ENCODE data around the gene CASK.

The CASK gene

GRCh38 chrX:41912923-41913322 lies 10.4 kb downstream of the CASK start:
- no peak for ATAC-seq
- TF ChIP-seq PPARA (CRISPR knock-in tag; IDR thresholded peaks at IDR 0.05; ENCODE audit: borderline replicate concordance) (no peak), ZFP30 (CRISPR knock-in tag; IDR thresholded peaks at IDR 0.05) (no peak), OSR1 (CRISPR knock-in tag; IDR thresholded peaks at IDR 0.05) (no peak), ARNTL (CRISPR knock-in tag; IDR thresholded peaks at IDR 0.05; ENCODE audit: borderline replicate concordance, low read depth) (no peak), ISL1 (CRISPR knock-in tag; IDR thresholded peaks at IDR 0.05) (no peak), SNAI2 (CRISPR knock-in tag; IDR thresholded peaks at IDR 0.05) (no peak), ESRRG (CRISPR knock-in tag; IDR thresholded peaks at IDR 0.05) (no peak), CSRNP3 (CRISPR knock-in tag; IDR thresholded peaks at IDR 0.05) (no peak), RARB (CRISPR knock-in tag; IDR thresholded peaks at IDR 0.05) (no peak), GLIS3 (CRISPR knock-in tag; IDR thresholded peaks at IDR 0.05) (no peak), ZC3H10 (CRISPR knock-in tag; IDR thresholded peaks at IDR 0.05) (no peak)
- TF ChIP-seq, protein P1, sequence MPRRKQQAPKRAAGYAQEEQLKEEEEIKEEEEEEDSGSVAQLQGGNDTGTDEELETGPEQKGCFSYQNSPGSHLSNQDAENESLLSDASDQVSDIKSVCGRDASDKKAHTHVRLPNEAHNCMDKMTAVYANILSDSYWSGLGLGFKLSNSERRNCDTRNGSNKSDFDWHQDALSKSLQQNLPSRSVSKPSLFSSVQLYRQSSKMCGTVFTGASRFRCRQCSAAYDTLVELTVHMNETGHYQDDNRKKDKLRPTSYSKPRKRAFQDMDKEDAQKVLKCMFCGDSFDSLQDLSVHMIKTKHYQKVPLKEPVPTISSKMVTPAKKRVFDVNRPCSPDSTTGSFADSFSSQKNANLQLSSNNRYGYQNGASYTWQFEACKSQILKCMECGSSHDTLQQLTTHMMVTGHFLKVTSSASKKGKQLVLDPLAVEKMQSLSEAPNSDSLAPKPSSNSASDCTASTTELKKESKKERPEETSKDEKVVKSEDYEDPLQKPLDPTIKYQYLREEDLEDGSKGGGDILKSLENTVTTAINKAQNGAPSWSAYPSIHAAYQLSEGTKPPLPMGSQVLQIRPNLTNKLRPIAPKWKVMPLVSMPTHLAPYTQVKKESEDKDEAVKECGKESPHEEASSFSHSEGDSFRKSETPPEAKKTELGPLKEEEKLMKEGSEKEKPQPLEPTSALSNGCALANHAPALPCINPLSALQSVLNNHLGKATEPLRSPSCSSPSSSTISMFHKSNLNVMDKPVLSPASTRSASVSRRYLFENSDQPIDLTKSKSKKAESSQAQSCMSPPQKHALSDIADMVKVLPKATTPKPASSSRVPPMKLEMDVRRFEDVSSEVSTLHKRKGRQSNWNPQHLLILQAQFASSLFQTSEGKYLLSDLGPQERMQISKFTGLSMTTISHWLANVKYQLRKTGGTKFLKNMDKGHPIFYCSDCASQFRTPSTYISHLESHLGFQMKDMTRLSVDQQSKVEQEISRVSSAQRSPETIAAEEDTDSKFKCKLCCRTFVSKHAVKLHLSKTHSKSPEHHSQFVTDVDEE (CRISPR knock-in tag; IDR thresholded peaks at IDR 0.05), result no peak
- TF ChIP-seq, protein P2, sequence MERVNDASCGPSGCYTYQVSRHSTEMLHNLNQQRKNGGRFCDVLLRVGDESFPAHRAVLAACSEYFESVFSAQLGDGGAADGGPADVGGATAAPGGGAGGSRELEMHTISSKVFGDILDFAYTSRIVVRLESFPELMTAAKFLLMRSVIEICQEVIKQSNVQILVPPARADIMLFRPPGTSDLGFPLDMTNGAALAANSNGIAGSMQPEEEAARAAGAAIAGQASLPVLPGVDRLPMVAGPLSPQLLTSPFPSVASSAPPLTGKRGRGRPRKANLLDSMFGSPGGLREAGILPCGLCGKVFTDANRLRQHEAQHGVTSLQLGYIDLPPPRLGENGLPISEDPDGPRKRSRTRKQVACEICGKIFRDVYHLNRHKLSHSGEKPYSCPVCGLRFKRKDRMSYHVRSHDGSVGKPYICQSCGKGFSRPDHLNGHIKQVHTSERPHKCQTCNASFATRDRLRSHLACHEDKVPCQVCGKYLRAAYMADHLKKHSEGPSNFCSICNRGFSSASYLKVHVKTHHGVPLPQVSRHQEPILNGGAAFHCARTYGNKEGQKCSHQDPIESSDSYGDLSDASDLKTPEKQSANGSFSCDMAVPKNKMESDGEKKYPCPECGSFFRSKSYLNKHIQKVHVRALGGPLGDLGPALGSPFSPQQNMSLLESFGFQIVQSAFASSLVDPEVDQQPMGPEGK (CRISPR knock-in tag; IDR thresholded peaks at IDR 0.05; ENCODE audit: borderline replicate concordance), result no peak

- TF ChIP-seq RARB (CRISPR knock-in tag; IDR thresholded peaks at IDR 0.05) (no peak), CREB5 (CRISPR knock-in tag; IDR thresholded peaks at IDR 0.05; ENCODE audit: low read depth) (no peak), TOX (CRISPR knock-in tag; IDR thresholded peaks at IDR 0.05; ENCODE audit: borderline replicate concordance) (no peak), OSR1 (CRISPR knock-in tag; IDR thresholded peaks at IDR 0.05) (no peak), ISL1 (CRISPR knock-in tag; IDR thresholded peaks at IDR 0.05) (no peak), TCF4 (CRISPR knock-in tag; IDR thresholded peaks at IDR 0.05; ENCODE audit: borderline replicate concordance) (no peak), ZNF70 (CRISPR knock-in tag; IDR thresholded peaks at IDR 0.05) (no peak), ZNF8 (CRISPR knock-in tag; IDR thresholded peaks at IDR 0.05) (no peak), ZC3H10 (CRISPR knock-in tag; IDR thresholded peaks at IDR 0.05) (no peak), GLIS3 (CRISPR knock-in tag; IDR thresholded peaks at IDR 0.05) (no peak), ZNF565 (CRISPR knock-in tag; conservative IDR thresholded peaks at IDR 0.05; ENCODE audit: low read depth) (no peak), ESRRG (CRISPR knock-in tag; IDR thresholded peaks at IDR 0.05) (no peak), SNAI2 (CRISPR knock-in tag; IDR thresholded peaks at IDR 0.05) (no peak), ZFP30 (CRISPR knock-in tag; IDR thresholded peaks at IDR 0.05) (no peak), CSDC2 (CRISPR knock-in tag; IDR thresholded peaks at IDR 0.05) (no peak), BACH2 (CRISPR knock-in tag; IDR thresholded peaks at IDR 0.05; ENCODE audit: borderline replicate concordance) (no peak), CSRNP3 (CRISPR knock-in tag; IDR thresholded peaks at IDR 0.05) (no peak), PPARA (CRISPR knock-in tag; IDR thresholded peaks at IDR 0.05; ENCODE audit: borderline replicate concordance) (no peak)
- TF ChIP-seq, protein P3, sequence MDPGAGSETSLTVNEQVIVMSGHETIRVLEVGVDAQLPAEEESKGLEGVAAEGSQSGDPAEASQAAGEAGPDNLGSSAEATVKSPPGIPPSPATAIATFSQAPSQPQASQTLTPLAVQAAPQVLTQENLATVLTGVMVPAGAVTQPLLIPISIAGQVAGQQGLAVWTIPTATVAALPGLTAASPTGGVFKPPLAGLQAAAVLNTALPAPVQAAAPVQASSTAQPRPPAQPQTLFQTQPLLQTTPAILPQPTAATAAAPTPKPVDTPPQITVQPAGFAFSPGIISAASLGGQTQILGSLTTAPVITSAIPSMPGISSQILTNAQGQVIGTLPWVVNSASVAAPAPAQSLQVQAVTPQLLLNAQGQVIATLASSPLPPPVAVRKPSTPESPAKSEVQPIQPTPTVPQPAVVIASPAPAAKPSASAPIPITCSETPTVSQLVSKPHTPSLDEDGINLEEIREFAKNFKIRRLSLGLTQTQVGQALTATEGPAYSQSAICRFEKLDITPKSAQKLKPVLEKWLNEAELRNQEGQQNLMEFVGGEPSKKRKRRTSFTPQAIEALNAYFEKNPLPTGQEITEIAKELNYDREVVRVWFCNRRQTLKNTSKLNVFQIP (CRISPR knock-in tag; IDR thresholded peaks at IDR 0.05; ENCODE audit: borderline replicate concordance, low read depth), result no peak
- TF ChIP-seq, protein P1 (CRISPR knock-in tag; IDR thresholded peaks at IDR 0.05), result no peak
- ATAC-seq, result no peak
These were observed 14.3 kb downstream of the CASK start for GRCh38 chrX:41909068-41909467.

Measured in SK-N-SH treated with all-trans-retinoic acid at 6 μM for 48 hours (cell line).